Measurements from ENCODE around the gene SPR. TPM values are rescaled to one million over a fixed set of nuclear protein-coding genes. Genes with fewer than 3 reads are reported as not detected.

SPR gene
- total and polyA plus RNA-seq, 2 donors (not counting 1 experiment from before 2014, with no cell fraction given): not detected

- Histone ChIP-seq H3K27me3 (replicated peaks in 1 of 4; ENCODE audit: control extremely low read depth in 1 of 4, control insufficient read depth in 3 of 4, insufficient read depth in 4 of 4, low read length in 3 of 4) (peaks cover 0 to 67% (median 23%) of the 10 kb centered on the region in 4 experiments), H3K79me2 (ENCODE audit: control insufficient read depth, insufficient read depth, low read length) (no peaks in the 10 kb centered on the region), H3K36me3 (replicated peaks in 1 of 2; ENCODE audit: control extremely low read depth in 1 of 2, control insufficient read depth in 1 of 2, extremely low read depth in 1 of 2, insufficient read depth in 2 of 2, low read length in 1 of 2) (no peaks in the 10 kb centered on the region), H3K27ac (ENCODE audit: low read length in 2 of 2) (no peak overlapping the region), H3K9me3 (ENCODE audit: control extremely low read depth in 1 of 3, control insufficient read depth in 2 of 3, insufficient read depth in 1 of 3, low read length in 2 of 3) (peaks cover 0 to 3% (median 0%) of the 10 kb centered on the region in 3 donors), H3K4me3 (ENCODE audit: control extremely low read depth in 1 of 5, extremely low read depth in 1 of 5, insufficient read depth in 1 of 5, low read depth in 2 of 5, low read length in 4 of 5) (no peak overlapping the region), H3K4me1 (ENCODE audit: control insufficient read depth in 2 of 2, insufficient read depth in 2 of 2, low read length in 2 of 2) (peaks cover 14 to 18% of the 10 kb centered on the region in 2 donors), H4K20me1 (ENCODE audit: control insufficient read depth, insufficient read depth, low read length, poor library complexity, severe bottlenecking) (no peaks in the 10 kb centered on the region), H3K9ac (ENCODE audit: low read length) (no peak overlapping the region), H3K4me2 (replicated peaks; ENCODE audit: low read depth, low read length, poor library complexity, severe bottlenecking) (peak overlapping the region; percentile 88), H2AFZ (ENCODE audit: insufficient read depth, low read depth, low read length, poor library complexity, severe bottlenecking) (no peak overlapping the region)
- Mint-ChIP-seq H3K27ac (no peak overlapping the region), H3K9me3 (ENCODE audit: insufficient read depth) (no peaks in the 10 kb centered on the region), H3K4me1 (peaks cover 15% of the 10 kb centered on the region), H3K27me3 (peaks cover 61% of the 10 kb centered on the region), H3K4me3 (peak overlapping the region; percentile 81)
- DNase-seq (no peak), ATAC-seq (ENCODE audit: low read depth) (no peak)
- intact Hi-C loops (cut with micrococcal nuclease): no loop called here
- ChIA-PET CTCF (interaction anchor here (0.9 to 1.5 kb wide), 4 partner anchors 14 to 288 kb away, joined by 3 to 8 read pairs (median 4); no protein-coding TSS in a partner anchor), POLR2A (no interaction called here)
- 91% methylated on average over 7 of the region's 11 CpGs for WGBS (ENCODE audit: insufficient coverage)
- TF ChIP-seq CTCF (IDR thresholded peaks at IDR 0.05) (no peak), EZH2 (IDR thresholded peaks at IDR 0.05; ENCODE audit: borderline replicate concordance, insufficient read depth, low read depth, low read length, poor library complexity, severe bottlenecking) (no peak)
These were observed 1.4 kb downstream of the SPR start for GRCh38 chr2:72888438-72889202.

- no peaks in the 10 kb centered on the region for H3K9me3 Mint-ChIP-seq (ENCODE audit: insufficient read depth)
- peaks cover 14 to 18% of the 10 kb centered on the region in 2 donors for H3K4me1 ChIP-seq (ENCODE audit: control insufficient read depth in 2 of 2, insufficient read depth in 2 of 2, low read length in 2 of 2)
- H4K20me1 ChIP-seq (ENCODE audit: control insufficient read depth, insufficient read depth, low read length, poor library complexity, severe bottlenecking): no peaks in the 10 kb centered on the region
- intact Hi-C loops (cut with micrococcal nuclease): no loop called here
- no peak overlapping the region for H3K4me3 Mint-ChIP-seq
- peaks cover 0 to 80% (median 22%) of the 10 kb centered on the region in 4 experiments for H3K27me3 ChIP-seq (replicated peaks in 1 of 4; ENCODE audit: control extremely low read depth in 1 of 4, control insufficient read depth in 3 of 4, insufficient read depth in 4 of 4, low read length in 3 of 4)
- H3K27ac ChIP-seq (ENCODE audit: low read length in 2 of 2): no peak overlapping the region
- POLR2A ChIA-PET: no interaction called here
- ATAC-seq (ENCODE audit: low read depth) (no peak), DNase-seq (no peak)
- peaks cover 0 to 6% (median 0%) of the 10 kb centered on the region in 3 donors for H3K9me3 ChIP-seq (ENCODE audit: control extremely low read depth in 1 of 3, control insufficient read depth in 2 of 3, insufficient read depth in 1 of 3, low read length in 2 of 3)
- TF ChIP-seq EZH2 (IDR thresholded peaks at IDR 0.05; ENCODE audit: borderline replicate concordance, insufficient read depth, low read depth, low read length, poor library complexity, severe bottlenecking) (no peak), CTCF (IDR thresholded peaks at IDR 0.05) (no peak)
- peaks cover 59% of the 10 kb centered on the region for H3K27me3 Mint-ChIP-seq
- WGBS (ENCODE audit: insufficient coverage): 97% methylated on average over 4 of the region's 4 CpGs
- no peaks in the 10 kb centered on the region for H3K79me2 ChIP-seq (ENCODE audit: control insufficient read depth, insufficient read depth, low read length)
- no peak overlapping the region for H3K9ac ChIP-seq (ENCODE audit: low read length)
- H3K36me3 ChIP-seq (replicated peaks in 1 of 2; ENCODE audit: control extremely low read depth in 1 of 2, control insufficient read depth in 1 of 2, extremely low read depth in 1 of 2, insufficient read depth in 2 of 2, low read length in 1 of 2): no peaks in the 10 kb centered on the region
- H3K27ac Mint-ChIP-seq: no peak overlapping the region
- H3K4me1 Mint-ChIP-seq: peaks cover 15% of the 10 kb centered on the region
- CTCF ChIA-PET: no interaction called here
- no peak overlapping the region for H3K4me2 ChIP-seq (replicated peaks; ENCODE audit: low read depth, low read length, poor library complexity, severe bottlenecking)
- H2AFZ ChIP-seq (ENCODE audit: insufficient read depth, low read depth, low read length, poor library complexity, severe bottlenecking): no peak overlapping the region
- no peak overlapping the region for H3K4me3 ChIP-seq (ENCODE audit: control extremely low read depth in 1 of 5, extremely low read depth in 1 of 5, insufficient read depth in 1 of 5, low read depth in 2 of 5, low read length in 4 of 5)
These were observed 2.8 kb downstream of the SPR start for GRCh38 chr2:72889991-72890390.

Data from B cell (primary cell).